Large intestine (tissue), 3 donors: ENCODE data around the gene IQSEC1. TPM values are rescaled to one million over a fixed set of nuclear protein-coding genes. Genes with fewer than 3 reads are reported as not detected.

ENCODE experiments used
- DNase-seq, 2 donors: peaks; one replicate each; pipeline versions ENCODE4 v3.0.0 to v3.0.0-alpha.2; 2013
- H3K27ac ChIP-seq: one replicate; pipeline ENCODE4 v1.5.1; 2013; ENCODE audit warnings: low read length
- H3K27me3 ChIP-seq: 2 replicates; pipeline ENCODE4 v1.6.1; 2013; ENCODE audit warnings: low read length; ENCODE audit not compliant: control insufficient read depth, insufficient read depth
- H3K36me3 ChIP-seq: 2 replicates; pipeline ENCODE4 v1.6.1; 2013; ENCODE audit warnings: low read length; ENCODE audit not compliant: control insufficient read depth, insufficient read depth
- H3K4me1 ChIP-seq: one replicate; pipeline ENCODE4 v1.6.1; 2013; ENCODE audit warnings: low read length; ENCODE audit not compliant: control insufficient read depth, insufficient read depth
- H3K4me3 ChIP-seq: one replicate; pipeline ENCODE4 v1.5.1; 2013; ENCODE audit warnings: low read length
- H3K9me3 ChIP-seq: one replicate; pipeline ENCODE4 v1.6.1; 2013; ENCODE audit warnings: mild to moderate bottlenecking, low read depth, low read length, moderate library complexity; ENCODE audit not compliant: control insufficient read depth
- WGBS: methylation state at CpG from one replicate; pipeline ENCODE4 v1.1.5; 2013; ENCODE audit warnings: low lambda C conversion rate; ENCODE audit not compliant: insufficient coverage; 5-methylcytosine and 5-hydroxymethylcytosine counted together
- polyA plus RNA-seq: library from polyadenylated mRNA; unstranded; fragments of 120-200 nt; gene quantifications from one replicate; pipeline ENCODE4 v1.2.1, GENCODE V29; 2013

Gene IQSEC1
- polyA plus RNA-seq, 1 donor = 24.3 TPM

GRCh38 chr3:13046569-13047274, 26.5 kb downstream of the IQSEC1 start:
- peaks cover 19% of the 10 kb centered on the region for H3K27me3 ChIP-seq
- H3K9me3 ChIP-seq = no peaks in the 10 kb centered on the region
- no peaks in the 10 kb centered on the region for H3K36me3 ChIP-seq
- H3K4me1 ChIP-seq = no peaks in the 10 kb centered on the region
- WGBS = no CpG with 5 or more reads among the region's 15 CpGs
- no peak for DNase-seq
- H3K4me3 ChIP-seq = no peak overlapping the region
- H3K27ac ChIP-seq = no peak overlapping the region

GRCh38 chr3:13045904-13046568, 27.2 kb downstream of the IQSEC1 start:
- H3K27ac ChIP-seq = no peak overlapping the region
- no peak for DNase-seq

GRCh38 chr3:13045241-13045903, 27.9 kb downstream of the IQSEC1 start:
- Histone ChIP-seq H3K27me3 (peaks cover 23% of the 10 kb centered on the region), H3K4me3 (no peak overlapping the region), H3K27ac (no peak overlapping the region), H3K4me1 (no peaks in the 10 kb centered on the region), H3K9me3 (no peaks in the 10 kb centered on the region), H3K36me3 (no peaks in the 10 kb centered on the region)
- no peak for DNase-seq
- no CpG with 5 or more reads among the region's 16 CpGs for WGBS

More at GRCh38 chr3:13045904-13046568, 27.2 kb downstream of the IQSEC1 start:
- H3K27me3 ChIP-seq = peaks cover 20% of the 10 kb centered on the region
- WGBS = no CpG with 5 or more reads among the region's 22 CpGs
- H3K4me3 ChIP-seq = no peak overlapping the region
- no peaks in the 10 kb centered on the region for H3K36me3 ChIP-seq
- no peaks in the 10 kb centered on the region for H3K4me1 ChIP-seq
- no peaks in the 10 kb centered on the region for H3K9me3 ChIP-seq

- no peak for DNase-seq
- Histone ChIP-seq H3K4me3 (no peak overlapping the region), H3K36me3 (no peaks in the 10 kb centered on the region), H3K4me1 (no peaks in the 10 kb centered on the region), H3K27me3 (peaks cover 23% of the 10 kb centered on the region), H3K9me3 (no peaks in the 10 kb centered on the region), H3K27ac (no peak overlapping the region)
- WGBS = 100% methylated on average over 1 of the region's 13 CpGs
Measured at GRCh38 chr3:13044496-13045240, 28.6 kb downstream of the IQSEC1 start.

DNA sequence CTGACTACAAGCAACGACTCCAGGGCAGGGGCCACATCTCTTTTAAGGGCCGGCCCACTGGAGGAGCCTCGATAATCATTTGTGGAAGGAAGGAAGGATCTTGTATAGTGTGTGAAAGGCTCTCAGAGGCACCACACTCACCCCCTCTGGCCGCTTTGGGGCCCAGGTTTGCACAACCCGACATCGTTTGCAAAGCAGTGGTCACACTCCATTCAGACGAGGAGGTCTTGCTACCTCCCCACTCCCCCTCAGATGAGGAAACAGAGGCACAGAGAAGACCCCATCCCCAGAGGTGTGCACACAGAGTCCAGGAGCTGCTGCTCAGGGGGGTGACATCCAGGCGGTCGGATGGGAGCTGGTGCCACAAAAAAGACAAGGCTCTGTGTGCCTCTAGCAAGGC, 29.6 kb downstream of the IQSEC1 start:
- no peak overlapping the region for H3K27ac ChIP-seq
- H3K9me3 ChIP-seq = no peaks in the 10 kb centered on the region
- peaks cover 23% of the 10 kb centered on the region for H3K27me3 ChIP-seq
- H3K4me1 ChIP-seq = no peaks in the 10 kb centered on the region
- H3K36me3 ChIP-seq = no peaks in the 10 kb centered on the region
- no peak overlapping the region for H3K4me3 ChIP-seq
- DNase-seq = no peak
- WGBS = no CpG with 5 or more reads among the region's 9 CpGs

DNA sequence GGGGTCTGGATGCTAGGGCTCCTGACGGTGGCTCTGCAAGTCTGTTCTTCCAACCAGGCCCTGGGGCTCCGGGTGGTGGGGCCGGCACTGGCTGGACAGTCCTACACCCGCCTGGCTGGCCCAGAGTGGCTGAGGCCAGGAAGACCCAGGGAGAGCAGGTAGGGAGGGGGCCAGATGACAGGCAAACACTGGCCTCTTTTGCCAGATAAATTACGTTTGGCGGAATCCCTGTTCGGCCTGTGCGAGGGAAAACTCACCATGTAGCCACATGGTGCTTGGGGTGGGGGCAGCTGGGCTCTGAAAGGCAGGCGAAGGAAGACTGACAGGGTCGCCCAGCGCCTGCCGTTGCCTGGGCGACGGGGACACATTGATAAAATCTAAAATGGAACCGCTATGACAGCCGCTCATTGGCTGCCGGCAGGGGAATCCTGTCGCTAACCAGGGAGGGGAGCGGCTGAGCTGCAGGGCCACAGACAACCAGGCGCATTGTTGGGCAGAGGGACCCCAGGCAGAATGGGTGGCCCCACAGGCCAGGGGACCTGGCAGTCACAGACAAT, 30.4 kb downstream of the IQSEC1 start:
- H3K4me3 ChIP-seq = no peak overlapping the region
- no peaks in the 10 kb centered on the region for H3K9me3 ChIP-seq
- no peak overlapping the region for H3K27ac ChIP-seq
- no peaks in the 10 kb centered on the region for H3K36me3 ChIP-seq
- H3K4me1 ChIP-seq = no peaks in the 10 kb centered on the region
- WGBS = no CpG with 5 or more reads among the region's 20 CpGs
- DNase-seq = no peak
- peaks cover 23% of the 10 kb centered on the region for H3K27me3 ChIP-seq

DNA sequence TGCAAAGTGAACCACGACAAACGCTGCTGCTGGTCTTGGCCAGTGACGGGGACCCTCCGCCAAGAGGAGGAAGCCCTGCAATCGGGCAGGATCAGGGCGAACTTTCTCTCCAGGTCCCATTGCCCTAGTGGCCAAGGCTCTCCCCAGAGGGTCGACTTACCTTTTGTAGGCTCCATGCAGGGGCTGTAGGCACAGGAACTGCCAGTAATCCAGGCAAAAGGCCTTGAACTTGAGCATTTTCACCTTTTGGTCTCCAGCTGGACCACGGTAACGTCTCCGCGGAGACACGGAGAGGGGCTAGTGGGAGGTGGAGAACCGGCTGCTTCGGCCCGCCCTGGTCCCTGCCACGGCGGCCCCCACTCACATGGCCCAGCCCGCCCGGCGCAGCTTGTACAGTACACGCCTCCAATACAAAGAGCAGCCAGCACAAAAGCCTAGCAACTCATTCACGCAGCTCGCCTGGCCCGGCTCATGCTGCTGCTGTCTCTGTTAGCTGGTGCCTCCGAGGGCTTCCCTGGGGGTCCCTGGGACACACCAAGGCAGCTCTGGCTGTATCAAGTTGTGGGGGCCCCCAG, 31.0 kb downstream of the IQSEC1 start:
- WGBS = no CpG with 5 or more reads among the region's 25 CpGs
- DNase-seq = no peak
- Histone ChIP-seq H3K36me3 (no peaks in the 10 kb centered on the region), H3K4me3 (no peak overlapping the region), H3K9me3 (no peaks in the 10 kb centered on the region), H3K27me3 (peaks cover 23% of the 10 kb centered on the region), H3K4me1 (no peaks in the 10 kb centered on the region), H3K27ac (no peak overlapping the region)

GRCh38 chr3:13041113-13041776, 32.0 kb downstream of the IQSEC1 start:
- no peak overlapping the region for H3K4me3 ChIP-seq
- no peak overlapping the region for H3K27ac ChIP-seq
- peaks cover 23% of the 10 kb centered on the region for H3K27me3 ChIP-seq
- no peaks in the 10 kb centered on the region for H3K9me3 ChIP-seq
- H3K36me3 ChIP-seq = no peaks in the 10 kb centered on the region
- H3K4me1 ChIP-seq = no peaks in the 10 kb centered on the region
- no peak for DNase-seq
- no CpG with 5 or more reads among the region's 26 CpGs for WGBS

- Histone ChIP-seq H3K27ac (no peak overlapping the region), H3K27me3 (peaks cover 26% of the 10 kb centered on the region), H3K4me3 (no peak overlapping the region), H3K9me3 (no peaks in the 10 kb centered on the region), H3K4me1 (no peaks in the 10 kb centered on the region), H3K36me3 (no peaks in the 10 kb centered on the region)
- peak in 1 of 2 donors; percentile 22 for DNase-seq
- no CpG with 5 or more reads among the region's 12 CpGs for WGBS
Measured at GRCh38 chr3:13040361-13041074, 32.7 kb downstream of the IQSEC1 start.
